Measurements from ENCODE around the gene SPTBN5.

Gene SPTBN5

GRCh38 chr15:41809121-41809520, 84.7 kb downstream of the SPTBN5 start:
- H3K4me3 ChIP-seq (ENCODE audit: low read depth, low read length) = no peak overlapping the region

- no peak overlapping the region for H3K4me3 ChIP-seq (ENCODE audit: low read depth, low read length)
These were observed 87.3 kb downstream of the SPTBN5 start for GRCh38 chr15:41806291-41807181.

DNA sequence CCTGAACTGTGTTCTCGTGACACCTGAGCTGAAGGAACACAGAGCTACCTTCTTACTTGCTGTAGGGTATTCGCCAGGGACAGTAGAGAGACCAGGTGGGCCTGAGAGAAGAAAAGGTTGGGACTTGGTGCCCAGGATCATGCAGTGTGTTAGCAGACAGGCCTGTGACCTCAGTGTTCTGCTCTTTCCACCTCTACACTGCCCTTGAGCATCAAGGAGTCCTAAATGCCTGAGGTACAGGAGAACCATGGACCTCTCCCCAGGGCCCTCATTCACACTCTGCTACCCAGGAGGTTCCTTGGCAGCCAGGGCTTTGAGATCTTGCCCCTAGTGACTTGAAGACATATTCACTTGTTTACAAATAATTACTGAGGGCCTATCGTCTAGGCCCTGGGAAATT, 88.1 kb downstream of the SPTBN5 start:
- H3K4me3 ChIP-seq (ENCODE audit: low read depth, low read length) = no peak overlapping the region

GRCh38 chr15:41804916-41805666, 88.8 kb downstream of the SPTBN5 start:
- H3K4me3 ChIP-seq (ENCODE audit: low read depth, low read length) = no peak overlapping the region

GRCh38 chr15:41804361-41804760, 89.5 kb downstream of the SPTBN5 start:
- no peak overlapping the region for H3K4me3 ChIP-seq (ENCODE audit: low read depth, low read length)

DNA sequence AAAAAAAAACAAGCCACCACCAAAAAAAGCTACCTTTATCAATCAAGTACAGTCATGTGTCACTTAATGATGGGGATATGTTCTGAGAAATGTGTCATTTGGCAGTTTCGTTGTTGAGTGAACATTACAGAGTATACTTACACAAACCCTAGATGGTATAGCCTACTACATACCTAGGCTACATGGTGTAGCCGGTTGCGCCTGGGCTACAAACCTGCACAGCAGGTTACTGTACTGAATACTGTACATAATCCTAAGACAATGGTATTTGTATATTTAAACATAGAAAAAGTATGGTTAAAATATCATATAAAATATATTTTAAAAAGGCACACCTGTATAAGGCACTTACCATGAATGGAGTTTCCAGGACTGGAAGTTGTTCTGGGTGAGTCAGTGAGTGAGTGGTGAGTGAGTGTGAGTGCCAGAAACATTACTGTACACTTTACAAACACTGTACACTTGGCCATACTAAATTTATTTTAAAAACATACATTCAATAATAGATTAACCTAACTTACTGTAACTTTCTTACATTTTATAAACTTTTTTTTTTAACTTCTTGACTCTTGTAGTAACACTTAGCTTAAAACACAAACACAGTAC, 91.9 kb downstream of the SPTBN5 start:
- no peak overlapping the region for H3K4me3 ChIP-seq (ENCODE audit: low read depth, low read length)

GRCh38 chr15:41801185-41801584, 92.7 kb downstream of the SPTBN5 start:
- no peak overlapping the region for H3K4me3 ChIP-seq (ENCODE audit: low read depth, low read length)

- H3K4me3 ChIP-seq (ENCODE audit: low read depth, low read length) = no peak overlapping the region
These were observed 94.4 kb downstream of the SPTBN5 start for GRCh38 chr15:41799488-41799805.

DNA sequence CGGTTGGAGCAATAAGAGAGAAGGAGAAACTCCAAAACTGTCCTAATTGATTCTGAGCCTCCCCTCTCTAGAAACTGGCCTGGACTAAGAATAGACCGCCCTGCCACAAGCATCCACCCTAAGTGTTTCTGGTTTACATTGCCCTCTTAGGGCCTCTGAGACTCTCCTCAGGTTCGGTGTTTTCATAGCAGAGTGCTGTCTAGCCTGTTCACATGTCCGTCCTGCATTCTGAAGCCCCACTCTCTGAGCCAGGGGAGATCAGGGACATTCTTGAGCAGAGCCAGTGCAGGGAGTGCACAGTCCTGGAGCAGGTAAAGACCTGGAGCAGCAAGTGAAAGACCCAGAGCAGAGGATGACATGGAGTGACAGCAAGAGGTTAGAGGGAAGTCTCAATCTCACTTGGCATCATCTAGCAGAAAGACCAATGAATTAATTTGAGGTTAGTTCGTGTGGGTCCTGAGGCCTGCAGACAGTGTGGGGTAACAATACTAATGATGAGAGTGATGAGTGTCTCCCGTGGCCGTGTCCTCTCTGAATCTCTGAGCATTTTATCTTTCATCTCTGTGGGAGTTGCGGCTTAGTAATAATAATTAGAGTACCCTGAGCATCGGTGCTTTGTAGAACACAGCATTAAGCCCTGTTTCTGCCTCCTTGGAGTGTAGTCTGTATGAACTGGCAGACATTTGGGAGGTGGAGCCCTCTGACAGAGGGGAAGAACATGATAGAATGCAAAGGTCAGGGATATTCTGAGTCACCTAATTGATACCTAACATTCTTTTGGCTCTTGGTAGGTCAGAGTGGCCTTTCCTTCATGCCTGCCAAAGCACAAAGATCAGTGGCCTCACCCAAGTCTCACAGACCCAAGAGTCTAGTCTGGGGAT, 95.0 kb downstream of the SPTBN5 start:
- H3K4me3 ChIP-seq (ENCODE audit: low read depth, low read length) = no peak overlapping the region
